GM12865 (cell line): ENCODE measurements around the gene NSD2.

Experiments used
- DNase-seq: peaks from one replicate; pipeline ENCODE4 v3.0.0; 2010; ENCODE audit warnings: low read depth
- H3K4me3 ChIP-seq: 2 replicates; pipeline ENCODE4 v1.5.1; 2011; ENCODE audit warnings: mild to moderate bottlenecking, low read depth, low read length, control low read depth
- CTCF ChIP-seq: IDR thresholded peaks from 2 replicates; pipeline ENCODE4 v1.5.1; 2011; ENCODE audit warnings: low read length, control low read depth, low read depth, inconsistent platforms; ENCODE audit not compliant: insufficient read depth; ENCODE audit errors: missing control alignments

Gene NSD2

GRCh38 chr4:1974840-1975239, 103.6 kb downstream of the NSD2 start:
- no peak overlapping the region for H3K4me3 ChIP-seq
- no peak for TF ChIP-seq CTCF
- no peak for DNase-seq

- H3K4me3 ChIP-seq, result no peak overlapping the region
- TF ChIP-seq CTCF, result no peak
- no peak for DNase-seq
Measured at GRCh38 chr4:1975391-1975801, 104.2 kb downstream of the NSD2 start.

GRCh38 chr4:1975880-1976279, 104.7 kb downstream of the NSD2 start:
- no peak overlapping the region for H3K4me3 ChIP-seq
- no peak for TF ChIP-seq CTCF
- no peak for DNase-seq

- H3K4me3 ChIP-seq, result no peak overlapping the region
- DNase-seq, result no peak
- no peak for TF ChIP-seq CTCF
Measured at GRCh38 chr4:1976416-1977352, 105.5 kb downstream of the NSD2 start.

GRCh38 chr4:1978226-1978625, 107.0 kb downstream of the NSD2 start:
- H3K4me3 ChIP-seq, result no peak overlapping the region
- no peak for TF ChIP-seq CTCF
- DNase-seq, result no peak

- no peak for TF ChIP-seq CTCF
- no peak overlapping the region for H3K4me3 ChIP-seq
- DNase-seq, result no peak
Measured at GRCh38 chr4:1978741-1979476, 107.7 kb downstream of the NSD2 start.
